Chondrocyte (in vitro differentiated cells): Measurements from ENCODE around the gene TFEB. TPM values are rescaled to one million over a fixed set of nuclear protein-coding genes. Genes with fewer than 3 reads are reported as not detected.
A peak's percentile ranks its signal among the peaks of the same experiment; 100 is the strongest.

ENCODE experiments used
- DNase-seq: peaks from one replicate; pipeline ENCODE4 v3.0.0; 2021; ENCODE audit warnings: mixed read lengths, low spot score
- H3K27ac Mint-ChIP-seq: one replicate; pipeline ENCODE4 v1.8.0; 2021; ENCODE audit warnings: mild to moderate bottlenecking, moderate library complexity, mixed read lengths; ENCODE audit not compliant: unreplicated experiment
- H3K27me3 Mint-ChIP-seq: 2 replicates; pipeline ENCODE4 v1.8.0; 2021; ENCODE audit warnings: low read depth, mixed read lengths
- H3K36me3 Mint-ChIP-seq: 2 replicates; pipeline ENCODE4 v1.8.0; 2021; ENCODE audit warnings: low read depth, mixed read lengths
- H3K4me1 Mint-ChIP-seq: 2 replicates; pipeline ENCODE4 v1.8.0; 2021; ENCODE audit warnings: low read depth, mild to moderate bottlenecking, mixed read lengths
- H3K4me3 Mint-ChIP-seq: one replicate; pipeline ENCODE4 v1.8.0; 2021; ENCODE audit warnings: mild to moderate bottlenecking, moderate library complexity, mixed read lengths; ENCODE audit not compliant: unreplicated experiment
- H3K9me3 Mint-ChIP-seq: 2 replicates; pipeline ENCODE4 v1.8.0; 2021; ENCODE audit warnings: low read depth, mixed read lengths
- total RNA-seq: library from RNA; stranded (reverse); gene quantifications from 3 replicates; pipeline ENCODE4 v1.2.1, GENCODE V29; 2021
- TF ChIP-seq, protein P1 (sequence below): fragments of 200-600 bp; sonication (generic); IDR thresholded peaks from 2 replicates; pipeline ENCODE4 v1.5.0; 2021; ENCODE audit warnings: antibody characterized with exemption, mild to moderate bottlenecking, moderate library complexity

TFEB gene
- total RNA-seq, 1 donor from 2014 or later, result 11.6 TPM

DNA sequence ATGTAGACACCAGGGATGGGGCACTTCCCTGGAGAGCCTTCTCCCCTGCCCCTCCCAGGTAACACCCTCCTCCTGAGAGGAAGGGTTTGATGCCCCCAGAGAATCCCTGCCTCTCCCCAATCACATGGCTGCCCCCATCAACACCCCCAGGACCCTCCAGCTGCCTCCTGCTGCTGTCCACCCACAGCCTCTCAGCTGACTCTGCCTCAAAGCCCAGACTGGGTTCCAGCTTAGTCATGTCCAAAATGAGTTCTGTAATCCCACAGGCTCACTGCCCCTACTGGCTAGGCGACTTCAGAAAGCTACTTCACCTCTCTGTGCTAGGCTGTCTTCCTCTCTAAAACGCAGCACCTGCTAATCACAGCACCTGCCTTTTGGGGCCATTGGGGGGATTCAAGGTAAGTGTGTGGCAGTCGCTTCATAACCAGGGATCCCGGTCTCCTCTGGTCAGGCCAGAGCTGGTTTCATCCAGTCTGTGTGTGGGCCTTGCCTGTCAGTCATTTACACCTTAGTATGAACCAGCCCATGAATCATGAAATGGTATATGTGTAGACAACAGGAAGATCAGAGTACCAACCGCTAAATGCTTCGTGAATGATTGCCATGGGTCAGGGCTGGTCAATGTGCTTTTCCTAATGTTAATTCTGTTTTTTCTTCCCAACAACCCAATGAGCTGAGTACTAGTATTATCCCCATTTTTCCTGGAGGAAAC, 40.4 kb downstream of the TFEB start:
- DNase-seq, result no peak
- H3K27me3 Mint-ChIP-seq, result no peaks in the 10 kb centered on the region
- no peaks in the 10 kb centered on the region for H3K9me3 Mint-ChIP-seq
- H3K27ac Mint-ChIP-seq, result no peak overlapping the region
- peaks cover 3% of the 10 kb centered on the region for H3K36me3 Mint-ChIP-seq
- TF ChIP-seq, protein P1, sequence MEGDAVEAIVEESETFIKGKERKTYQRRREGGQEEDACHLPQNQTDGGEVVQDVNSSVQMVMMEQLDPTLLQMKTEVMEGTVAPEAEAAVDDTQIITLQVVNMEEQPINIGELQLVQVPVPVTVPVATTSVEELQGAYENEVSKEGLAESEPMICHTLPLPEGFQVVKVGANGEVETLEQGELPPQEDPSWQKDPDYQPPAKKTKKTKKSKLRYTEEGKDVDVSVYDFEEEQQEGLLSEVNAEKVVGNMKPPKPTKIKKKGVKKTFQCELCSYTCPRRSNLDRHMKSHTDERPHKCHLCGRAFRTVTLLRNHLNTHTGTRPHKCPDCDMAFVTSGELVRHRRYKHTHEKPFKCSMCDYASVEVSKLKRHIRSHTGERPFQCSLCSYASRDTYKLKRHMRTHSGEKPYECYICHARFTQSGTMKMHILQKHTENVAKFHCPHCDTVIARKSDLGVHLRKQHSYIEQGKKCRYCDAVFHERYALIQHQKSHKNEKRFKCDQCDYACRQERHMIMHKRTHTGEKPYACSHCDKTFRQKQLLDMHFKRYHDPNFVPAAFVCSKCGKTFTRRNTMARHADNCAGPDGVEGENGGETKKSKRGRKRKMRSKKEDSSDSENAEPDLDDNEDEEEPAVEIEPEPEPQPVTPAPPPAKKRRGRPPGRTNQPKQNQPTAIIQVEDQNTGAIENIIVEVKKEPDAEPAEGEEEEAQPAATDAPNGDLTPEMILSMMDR, result no peak
- no peak overlapping the region for H3K4me3 Mint-ChIP-seq
- peaks cover 39% of the 10 kb centered on the region for H3K4me1 Mint-ChIP-seq

DNA sequence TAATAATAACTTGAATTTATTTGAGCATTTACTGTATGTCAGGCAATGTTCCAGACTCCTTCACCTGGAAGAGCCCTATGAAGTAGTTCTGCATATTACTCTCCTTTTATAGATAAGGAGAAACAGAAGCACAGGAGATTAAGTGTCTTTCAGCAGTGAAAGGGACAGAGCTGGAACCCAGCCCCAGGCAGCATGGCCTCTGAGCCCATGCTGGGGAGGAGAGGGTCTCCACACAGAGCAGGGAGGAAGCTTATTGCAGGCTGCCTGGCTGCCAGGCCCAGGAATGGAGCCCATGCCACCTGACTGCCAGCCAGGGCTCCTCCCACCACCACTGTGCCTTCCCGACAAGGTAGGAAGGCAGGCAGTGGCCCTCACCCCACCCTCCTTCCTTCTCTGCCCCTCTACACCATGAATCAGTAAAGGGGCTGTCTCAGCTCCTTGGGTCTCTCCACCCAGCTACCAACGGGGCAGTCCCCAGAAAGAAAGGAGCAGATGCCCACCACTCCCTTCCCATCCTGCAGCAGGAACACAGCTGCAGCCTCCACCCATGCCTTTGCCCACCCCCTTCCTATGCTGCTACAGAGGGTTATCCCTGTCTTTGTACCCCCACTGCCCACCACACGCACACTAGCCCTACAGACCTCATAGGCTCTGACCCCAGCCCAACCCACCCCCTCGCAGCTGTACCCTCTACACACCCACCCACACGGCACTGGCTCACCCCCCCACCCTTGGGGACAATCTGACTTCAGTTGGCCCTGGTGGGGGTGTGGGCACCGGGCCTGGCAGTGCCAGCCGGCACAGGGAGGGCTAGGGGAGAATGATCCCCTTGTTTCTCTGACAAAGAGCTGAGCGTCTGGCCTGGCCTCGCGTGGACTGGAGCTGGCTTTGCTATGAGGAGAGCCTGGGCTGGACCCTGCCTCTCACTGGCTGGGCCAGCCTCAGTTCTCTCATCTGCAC, 41.8 kb downstream of the TFEB start:
- peaks cover 3% of the 10 kb centered on the region for H3K36me3 Mint-ChIP-seq
- no peaks in the 10 kb centered on the region for H3K9me3 Mint-ChIP-seq
- H3K4me1 Mint-ChIP-seq, result peaks cover 32% of the 10 kb centered on the region
- peak; percentile 42 for DNase-seq
- TF ChIP-seq, protein P1, result no peak
- H3K27ac Mint-ChIP-seq, result no peak overlapping the region
- H3K27me3 Mint-ChIP-seq, result no peaks in the 10 kb centered on the region
- no peak overlapping the region for H3K4me3 Mint-ChIP-seq

DNA sequence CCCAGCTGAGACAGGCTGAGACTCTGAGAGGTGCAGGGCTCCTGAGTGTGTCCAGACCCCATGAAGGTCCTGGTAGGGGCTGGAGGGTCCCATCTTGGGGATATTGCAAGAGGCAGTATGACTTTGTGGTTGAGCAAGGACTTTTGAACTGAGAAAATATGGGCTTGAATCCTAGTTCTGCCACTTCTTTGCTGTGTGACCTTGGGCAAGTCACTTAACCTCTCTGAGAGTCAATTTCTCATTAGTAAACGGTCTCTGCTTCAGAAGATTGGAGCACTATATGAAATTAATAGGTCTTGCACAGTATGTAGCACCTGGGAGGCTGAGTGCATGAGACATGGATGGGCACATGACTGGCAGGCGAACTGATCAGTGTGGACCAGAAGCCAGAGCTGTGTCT, 42.7 kb downstream of the TFEB start:
- H3K27me3 Mint-ChIP-seq, result no peaks in the 10 kb centered on the region
- H3K4me1 Mint-ChIP-seq, result peaks cover 24% of the 10 kb centered on the region
- DNase-seq, result peak; percentile 15
- TF ChIP-seq, protein P1, result no peak
- peaks cover 6% of the 10 kb centered on the region for H3K36me3 Mint-ChIP-seq
- no peak overlapping the region for H3K4me3 Mint-ChIP-seq
- no peaks in the 10 kb centered on the region for H3K9me3 Mint-ChIP-seq
- no peak overlapping the region for H3K27ac Mint-ChIP-seq

DNA sequence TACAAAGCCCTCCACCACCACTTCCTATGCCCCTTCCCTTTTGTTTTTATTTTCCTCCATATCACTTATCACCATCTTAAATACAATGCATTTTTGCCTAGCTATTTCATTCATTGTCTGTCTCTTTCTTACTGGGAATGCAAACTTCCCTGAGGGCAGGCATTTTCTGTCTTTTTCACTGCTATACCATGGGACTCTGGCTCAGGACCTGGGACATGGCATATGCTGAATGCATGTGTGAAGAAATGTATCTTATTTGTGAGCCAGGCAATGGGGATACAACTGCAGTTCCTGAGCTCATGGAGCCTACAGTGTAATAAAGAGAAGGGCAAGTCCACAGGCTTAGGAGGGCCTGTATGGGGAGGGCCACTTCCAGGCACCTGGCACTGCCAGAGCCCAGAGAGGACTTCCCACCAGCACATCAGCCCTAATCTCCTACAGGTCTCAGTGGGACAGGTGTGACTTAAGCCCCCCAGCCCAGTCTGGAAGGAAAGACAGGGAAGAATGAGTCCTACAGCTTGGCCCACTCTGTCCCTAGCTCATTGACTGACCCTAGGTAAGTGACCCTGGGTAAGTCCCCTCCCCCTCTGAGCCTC, 43.2 kb downstream of the TFEB start:
- H3K27ac Mint-ChIP-seq, result no peak overlapping the region
- no peaks in the 10 kb centered on the region for H3K9me3 Mint-ChIP-seq
- H3K4me1 Mint-ChIP-seq, result peaks cover 20% of the 10 kb centered on the region
- DNase-seq, result peak; percentile 18
- no peaks in the 10 kb centered on the region for H3K27me3 Mint-ChIP-seq
- H3K4me3 Mint-ChIP-seq, result no peak overlapping the region
- TF ChIP-seq, protein P1, result no peak
- H3K36me3 Mint-ChIP-seq, result peaks cover 6% of the 10 kb centered on the region
